ENCODE data around the gene HMG20B. TPM values are rescaled to one million over a fixed set of nuclear protein-coding genes. Genes with fewer than 3 reads are reported as not detected.

HMG20B gene
- total RNA-seq, 1 donor from 2014 or later = 94.9 TPM

GRCh38 chr19:3544742-3545668 is 27.7 kb upstream of the HMG20B start:
- H3K9me3 Mint-ChIP-seq = no peaks in the 10 kb centered on the region
- no peaks in the 10 kb centered on the region for H3K27me3 Mint-ChIP-seq (ENCODE audit: low read depth)
- TF ChIP-seq CTCF (IDR thresholded peaks at IDR 0.05; ENCODE audit: unreplicated experiment) = peak; percentile 89
- no peak overlapping the region for H3K27ac Mint-ChIP-seq
- no peak overlapping the region for H3K4me3 Mint-ChIP-seq
- peaks cover 2% of the 10 kb centered on the region for H3K36me3 Mint-ChIP-seq
- peak; percentile 49 to 82 for DNase-seq (ENCODE audit: low spot score in 2 of 2, unreplicated experiment in 2 of 2)
- no peaks in the 10 kb centered on the region for H3K4me1 Mint-ChIP-seq

DNA sequence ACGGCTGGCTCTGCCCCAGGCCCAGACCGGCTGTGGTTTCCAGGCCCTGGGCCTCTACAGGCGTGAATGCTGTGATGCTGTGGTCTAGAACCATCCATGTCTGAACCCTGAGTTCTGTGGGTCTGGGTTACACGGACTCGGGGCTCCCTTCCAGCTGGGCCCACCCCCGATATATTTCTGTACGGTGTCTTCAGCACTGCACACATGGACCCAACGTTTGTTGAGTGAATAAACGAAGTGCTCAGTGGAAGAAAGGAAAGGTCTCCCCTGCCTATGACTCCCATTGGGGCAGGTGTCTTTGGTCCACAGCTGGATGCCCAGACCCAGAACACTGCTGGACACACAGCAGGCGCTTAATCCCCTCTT is 27.1 kb upstream of the HMG20B start:
- Mint-ChIP-seq H3K27me3 (ENCODE audit: low read depth) (no peaks in the 10 kb centered on the region), H3K27ac (no peak overlapping the region), H3K4me3 (no peak overlapping the region), H3K4me1 (no peaks in the 10 kb centered on the region), H3K9me3 (no peaks in the 10 kb centered on the region), H3K36me3 (peaks cover 2% of the 10 kb centered on the region)
- no peak for TF ChIP-seq CTCF (IDR thresholded peaks at IDR 0.05; ENCODE audit: unreplicated experiment)
- DNase-seq (ENCODE audit: low spot score in 2 of 2, unreplicated experiment in 2 of 2) = no peak

DNA sequence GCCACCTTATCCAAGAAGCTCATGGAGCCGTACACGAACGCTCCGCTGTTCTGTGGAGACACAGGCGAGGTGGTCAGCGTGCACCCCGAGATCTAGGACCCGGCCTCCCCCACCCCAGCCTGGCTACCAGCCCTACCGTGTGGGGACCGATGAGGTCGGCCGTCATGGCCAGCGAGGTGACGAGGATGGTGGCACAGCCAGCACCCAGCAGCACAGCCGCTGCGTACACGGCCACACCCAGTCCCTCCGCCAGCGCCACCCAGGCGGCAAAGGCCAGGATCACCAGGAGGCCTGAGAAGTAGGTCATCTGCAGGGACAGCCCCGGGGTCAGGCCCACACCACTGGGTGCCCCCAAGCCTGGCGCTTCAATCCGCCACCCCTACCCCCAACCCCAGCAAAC is 26.6 kb upstream of the HMG20B start:
- TF ChIP-seq CTCF (IDR thresholded peaks at IDR 0.05; ENCODE audit: unreplicated experiment) = no peak
- H3K27me3 Mint-ChIP-seq (ENCODE audit: low read depth) = no peaks in the 10 kb centered on the region
- H3K27ac Mint-ChIP-seq = no peak overlapping the region
- no peak for DNase-seq (ENCODE audit: low spot score in 2 of 2, unreplicated experiment in 2 of 2)
- H3K9me3 Mint-ChIP-seq = no peaks in the 10 kb centered on the region
- H3K4me1 Mint-ChIP-seq = no peaks in the 10 kb centered on the region
- H3K4me3 Mint-ChIP-seq = no peak overlapping the region
- peaks cover 2% of the 10 kb centered on the region for H3K36me3 Mint-ChIP-seq

- H3K4me1 Mint-ChIP-seq = no peaks in the 10 kb centered on the region
- H3K36me3 Mint-ChIP-seq = peaks cover 2% of the 10 kb centered on the region
- no peaks in the 10 kb centered on the region for H3K27me3 Mint-ChIP-seq (ENCODE audit: low read depth)
- no peaks in the 10 kb centered on the region for H3K9me3 Mint-ChIP-seq
- no peak overlapping the region for H3K4me3 Mint-ChIP-seq
- TF ChIP-seq CTCF (IDR thresholded peaks at IDR 0.05; ENCODE audit: unreplicated experiment) = peak; percentile 60
- no peak overlapping the region for H3K27ac Mint-ChIP-seq
- DNase-seq (ENCODE audit: low spot score in 2 of 2, unreplicated experiment in 2 of 2) = no peak
These were observed 25.4 kb upstream of the HMG20B start for GRCh38 chr19:3547301-3547731.

DNA sequence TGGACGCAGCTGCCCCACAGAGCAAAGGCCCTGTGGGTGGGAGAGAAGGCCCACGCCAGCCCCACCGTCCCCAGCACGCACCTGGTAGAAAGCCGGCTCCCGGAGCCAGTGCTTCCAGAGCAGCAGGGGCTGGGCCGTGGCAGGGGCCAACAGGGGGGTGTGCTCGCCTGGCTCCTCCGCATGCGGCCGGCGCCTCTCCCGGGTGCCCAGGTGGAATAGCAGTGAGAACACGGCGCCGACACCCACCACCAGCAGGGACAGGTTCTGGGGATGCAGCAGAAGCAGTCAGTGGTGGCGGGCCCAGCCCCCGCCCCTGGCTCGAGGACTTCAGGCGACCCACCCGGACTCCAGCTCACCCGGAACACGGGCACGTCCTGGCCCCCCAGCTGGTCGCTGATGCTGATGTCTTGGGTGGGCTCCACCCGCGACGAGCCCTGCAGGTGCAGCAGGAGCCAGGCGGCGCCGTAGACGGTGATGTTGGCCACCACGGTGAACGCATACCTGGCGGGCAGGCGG is 24.9 kb upstream of the HMG20B start:
- no peak overlapping the region for H3K27ac Mint-ChIP-seq
- no peak for DNase-seq (ENCODE audit: low spot score in 2 of 2, unreplicated experiment in 2 of 2)
- H3K4me3 Mint-ChIP-seq = no peak overlapping the region
- TF ChIP-seq CTCF (IDR thresholded peaks at IDR 0.05; ENCODE audit: unreplicated experiment) = no peak
- no peaks in the 10 kb centered on the region for H3K4me1 Mint-ChIP-seq
- peaks cover 2% of the 10 kb centered on the region for H3K36me3 Mint-ChIP-seq
- H3K9me3 Mint-ChIP-seq = no peaks in the 10 kb centered on the region
- no peaks in the 10 kb centered on the region for H3K27me3 Mint-ChIP-seq (ENCODE audit: low read depth)
